Keratinocyte (primary cell): ENCODE results near the gene ASMT.

Experiments used
- EZH2 ChIP-seq: IDR thresholded peaks from one replicate; pipeline ENCODE4 v1.6.1; 2012; ENCODE audit warnings: inconsistent platforms, mild to moderate bottlenecking, low read length, moderate library complexity
- TF ChIP-seq, protein P1 (sequence below), 3 experiments: IDR thresholded peaks in 1 of 3; conservative IDR thresholded peaks in 1 of 3; optimal IDR thresholded peaks in 1 of 3; 2 replicates in 2 of 3; 3 replicates in 1 of 3; pipeline versions ENCODE3 to v1.5.1; 2011; ENCODE audit warnings: low read length in 3 of 3, mild to moderate bottlenecking in 3 of 3, moderate library complexity in 2 of 3, control low read depth in 1 of 3, inconsistent platforms in 1 of 3; ENCODE audit not compliant: insufficient read depth in 2 of 3; ENCODE audit errors: extremely low read depth in 1 of 3

DNA sequence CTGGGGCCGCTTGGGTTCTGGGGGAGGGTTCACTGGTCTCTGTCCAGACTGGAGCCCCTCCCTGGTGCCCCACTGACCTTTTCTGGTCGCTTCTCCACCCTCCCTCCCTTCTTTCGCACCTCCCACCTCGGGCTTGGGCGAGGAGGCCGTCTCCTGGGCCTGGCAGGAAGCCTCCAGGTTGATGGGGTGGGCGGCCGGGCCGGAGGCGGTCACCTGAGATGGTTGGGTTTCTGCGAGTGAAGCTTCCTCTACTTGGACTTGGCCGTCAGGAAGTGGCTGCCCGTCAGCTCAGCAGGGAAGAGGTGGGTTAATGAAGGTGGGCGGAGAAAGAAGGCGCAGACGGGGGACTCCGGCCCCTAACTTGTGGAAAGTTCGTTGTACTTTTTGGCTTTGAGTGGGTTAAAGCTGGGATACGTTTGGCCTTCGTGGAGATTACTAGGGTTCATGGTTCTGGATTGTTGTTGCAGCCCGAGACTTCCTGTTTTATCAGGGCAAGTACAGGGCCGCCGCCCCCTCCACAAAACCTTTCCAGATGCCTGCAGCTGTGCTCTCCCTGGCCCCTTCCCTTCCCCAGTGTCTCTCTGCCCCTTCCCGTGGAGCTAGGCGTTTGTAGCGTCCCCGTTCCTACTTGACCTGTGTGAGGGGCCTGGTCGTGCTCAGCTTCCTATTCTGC, 22.3 kb upstream of the ASMT start:
- TF ChIP-seq, protein P1, sequence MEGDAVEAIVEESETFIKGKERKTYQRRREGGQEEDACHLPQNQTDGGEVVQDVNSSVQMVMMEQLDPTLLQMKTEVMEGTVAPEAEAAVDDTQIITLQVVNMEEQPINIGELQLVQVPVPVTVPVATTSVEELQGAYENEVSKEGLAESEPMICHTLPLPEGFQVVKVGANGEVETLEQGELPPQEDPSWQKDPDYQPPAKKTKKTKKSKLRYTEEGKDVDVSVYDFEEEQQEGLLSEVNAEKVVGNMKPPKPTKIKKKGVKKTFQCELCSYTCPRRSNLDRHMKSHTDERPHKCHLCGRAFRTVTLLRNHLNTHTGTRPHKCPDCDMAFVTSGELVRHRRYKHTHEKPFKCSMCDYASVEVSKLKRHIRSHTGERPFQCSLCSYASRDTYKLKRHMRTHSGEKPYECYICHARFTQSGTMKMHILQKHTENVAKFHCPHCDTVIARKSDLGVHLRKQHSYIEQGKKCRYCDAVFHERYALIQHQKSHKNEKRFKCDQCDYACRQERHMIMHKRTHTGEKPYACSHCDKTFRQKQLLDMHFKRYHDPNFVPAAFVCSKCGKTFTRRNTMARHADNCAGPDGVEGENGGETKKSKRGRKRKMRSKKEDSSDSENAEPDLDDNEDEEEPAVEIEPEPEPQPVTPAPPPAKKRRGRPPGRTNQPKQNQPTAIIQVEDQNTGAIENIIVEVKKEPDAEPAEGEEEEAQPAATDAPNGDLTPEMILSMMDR (optimal IDR thresholded peaks at IDR 0.05 in 1 of 3, IDR thresholded peaks at IDR 0.05 in 1 of 3, conservative IDR thresholded peaks at IDR 0.05 in 1 of 3; ENCODE audit: extremely low read depth in 1 of 3, insufficient read depth in 2 of 3, low read length in 3 of 3), result no peak
- no peak for TF ChIP-seq EZH2
